Coronary artery (tissue), 2 donors: ENCODE data around the gene KDM1A.
A peak's percentile ranks its signal among the peaks of the same experiment; 100 is the strongest.

Source experiments
- DNase-seq: peaks from one replicate; pipeline ENCODE4 v3.0.0-alpha.2; 2017; ENCODE audit warnings: low spot score
- H3K27ac ChIP-seq, 2 donors: fragments of 200-600 bp; sonication (generic); one replicate each; pipeline ENCODE4 v1.5.1; 2016 to 2019
- H3K4me3 ChIP-seq: fragments of 200-600 bp; sonication (generic); 2 replicates; pipeline ENCODE4 v1.5.1; 2016; ENCODE audit warnings: mild to moderate bottlenecking, moderate library complexity
- CTCF ChIP-seq: fragments of 200-600 bp; sonication (generic); IDR thresholded peaks from one replicate; pipeline ENCODE4 v1.5.1; 2019; ENCODE audit warnings: antibody characterized with exemption

Gene KDM1A

GRCh38 chr1:23020706-23021405 is 1.6 kb downstream of the KDM1A start:
- DNase-seq, result no peak
- Histone ChIP-seq H3K27ac (no peak overlapping the region), H3K4me3 (peak overlapping the region; percentile 94)
- no peak for TF ChIP-seq CTCF

DNA sequence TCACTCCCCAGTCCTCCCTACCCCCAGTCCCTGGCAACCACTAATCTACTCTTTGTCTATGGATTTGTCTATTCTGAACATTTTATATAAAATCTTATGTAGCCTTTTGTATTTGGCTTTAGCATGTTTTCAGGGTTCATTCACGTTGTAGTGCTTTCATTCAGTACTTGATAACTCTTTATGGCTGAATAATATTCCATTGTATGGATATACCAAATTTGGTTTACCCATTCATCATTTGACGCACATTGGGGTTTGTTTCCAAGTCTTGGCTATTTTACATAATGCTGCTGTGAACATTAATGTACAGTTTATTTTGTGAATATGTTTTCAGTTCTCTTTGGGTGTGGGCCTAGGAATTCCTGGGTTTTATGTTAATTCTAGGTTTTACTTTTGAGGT is 2.6 kb downstream of the KDM1A start:
- no peak for DNase-seq
- Histone ChIP-seq H3K4me3 (no peak overlapping the region), H3K27ac (no peak overlapping the region)
- no peak for TF ChIP-seq CTCF

GRCh38 chr1:23023174-23023845 is 4.0 kb downstream of the KDM1A start:
- no peak overlapping the region for H3K4me3 ChIP-seq
- no peak overlapping the region for H3K27ac ChIP-seq
- no peak for DNase-seq
- no peak for TF ChIP-seq CTCF

DNA sequence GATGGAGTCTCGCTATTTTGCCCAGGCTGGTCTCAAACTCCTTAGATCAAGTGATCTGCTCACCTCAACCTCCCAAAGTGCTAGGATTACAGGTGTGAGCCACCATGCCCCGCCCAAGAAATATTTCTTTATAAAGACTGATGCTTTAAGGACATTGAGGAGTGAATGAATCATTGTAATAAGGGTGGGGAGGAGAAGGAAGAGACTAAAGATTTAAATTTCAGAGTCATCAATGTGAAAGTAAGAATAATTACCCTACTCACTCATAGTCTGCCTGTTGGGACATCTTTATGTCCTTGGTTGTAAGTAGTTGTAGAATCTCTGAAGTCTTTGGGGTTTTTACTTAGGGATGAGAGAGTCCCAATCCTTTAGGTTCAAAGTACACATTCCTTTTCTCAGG is 7.3 kb downstream of the KDM1A start:
- no peak overlapping the region for H3K27ac ChIP-seq
- no peak for DNase-seq
- no peak for TF ChIP-seq CTCF
- no peak overlapping the region for H3K4me3 ChIP-seq

DNA sequence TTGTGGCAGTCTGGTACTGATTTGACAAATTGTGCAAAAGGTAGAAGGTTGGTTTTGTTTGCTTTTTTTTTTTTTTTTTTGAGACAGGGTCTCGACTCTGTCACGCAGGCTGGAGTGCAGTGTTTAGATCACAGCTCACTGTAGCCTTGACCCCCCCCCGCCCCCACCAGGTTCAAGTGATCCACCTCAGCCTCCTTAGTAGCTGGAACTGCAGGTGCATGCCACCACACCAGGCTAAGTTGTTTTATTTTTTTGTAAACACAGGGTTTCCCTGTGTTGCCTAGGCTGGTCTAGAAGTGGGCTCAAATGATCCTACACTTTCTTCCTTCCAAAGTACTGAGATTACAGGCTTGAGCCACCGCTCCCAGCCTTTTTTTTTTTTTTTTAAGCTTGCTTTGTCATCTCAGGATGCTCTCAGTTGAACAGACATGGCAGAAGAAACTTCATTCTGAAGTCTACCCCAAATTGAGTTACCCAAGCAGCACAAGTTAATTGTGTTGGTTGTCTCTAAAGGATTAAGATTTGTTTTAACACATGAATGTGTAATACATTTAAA is 8.2 kb downstream of the KDM1A start:
- Histone ChIP-seq H3K27ac (no peak overlapping the region), H3K4me3 (no peak overlapping the region)
- DNase-seq, result no peak
- TF ChIP-seq CTCF, result no peak

- no peak overlapping the region for H3K4me3 ChIP-seq
- H3K27ac ChIP-seq, result no peak overlapping the region
- DNase-seq, result no peak
- no peak for TF ChIP-seq CTCF
Observed at GRCh38 chr1:23029337-23029736, 10.1 kb downstream of the KDM1A start.
